Glutamatergic neuron (in vitro differentiated cells): ENCODE results near the gene NFATC2. TPM values are rescaled to one million over a fixed set of nuclear protein-coding genes. Genes with fewer than 3 reads are reported as not detected.

Experiments
- DNase-seq: peaks from one replicate; pipeline ENCODE4 v3.0.0; 2022
- H3K27ac Mint-ChIP-seq: one replicate; pipeline ENCODE4 v1.8.0; 2020; ENCODE audit warnings: mild to moderate bottlenecking, mixed read lengths, inconsistent platforms; ENCODE audit not compliant: unreplicated experiment
- H3K27me3 Mint-ChIP-seq: one replicate; pipeline ENCODE4 v1.8.0; 2020; ENCODE audit warnings: mild to moderate bottlenecking, moderate library complexity, mixed read lengths, inconsistent platforms; ENCODE audit not compliant: unreplicated experiment
- H3K36me3 Mint-ChIP-seq: one replicate; pipeline ENCODE4 v1.8.0; 2020; ENCODE audit warnings: mild to moderate bottlenecking, mixed read lengths, inconsistent platforms; ENCODE audit not compliant: unreplicated experiment
- H3K4me1 Mint-ChIP-seq: one replicate; pipeline ENCODE4 v1.8.0; 2020; ENCODE audit warnings: mild to moderate bottlenecking, low read depth, mixed read lengths, inconsistent platforms; ENCODE audit not compliant: unreplicated experiment
- H3K4me3 Mint-ChIP-seq: one replicate; pipeline ENCODE4 v1.8.0; 2020; ENCODE audit warnings: mild to moderate bottlenecking, mixed read lengths, inconsistent platforms; ENCODE audit not compliant: unreplicated experiment
- H3K9me3 Mint-ChIP-seq: one replicate; pipeline ENCODE4 v1.8.0; 2020; ENCODE audit warnings: mild to moderate bottlenecking, moderate library complexity, mixed read lengths, inconsistent platforms; ENCODE audit not compliant: unreplicated experiment
- total RNA-seq: library from RNA; stranded (reverse); fragmentation: NEBNext Ultra II Directional; extraction: Animal tissue kit (Norgen Biotek cat#: 25700); gene quantifications from one replicate; pipeline ENCODE4 v1.2.1, GENCODE V29; 2021; ENCODE audit not compliant: unreplicated experiment
- TF ChIP-seq, protein P1 (sequence below): fragments of 200-600 bp; sonication (generic); IDR thresholded peaks from one replicate; pipeline ENCODE4 v1.5.0; 2021; ENCODE audit not compliant: partially characterized antibody, unreplicated experiment

NFATC2 gene
- total RNA-seq, 1 donor from 2014 or later = not detected

DNA sequence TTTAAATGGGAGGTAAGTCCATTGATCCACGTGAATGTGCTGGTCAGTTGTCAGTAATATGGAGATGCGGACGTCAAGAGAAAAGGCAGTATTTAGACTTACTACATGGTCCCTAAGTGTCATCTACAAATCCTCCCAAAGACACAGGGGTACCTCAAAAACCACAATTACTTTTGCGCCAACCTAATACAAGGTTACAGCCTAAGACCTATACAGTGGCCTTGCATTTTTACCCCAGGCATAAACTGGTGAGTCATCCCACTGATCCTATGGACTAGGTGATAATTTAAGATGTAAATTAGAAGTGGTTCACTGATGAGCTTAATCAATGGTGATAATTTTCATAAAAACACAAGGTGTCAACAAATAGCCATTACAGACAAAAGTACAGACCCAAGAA lies 141.0 kb downstream of the NFATC2 start:
- Mint-ChIP-seq H3K4me3 (no peak overlapping the region), H3K36me3 (no peaks in the 10 kb centered on the region), H3K4me1 (peaks cover 18% of the 10 kb centered on the region), H3K9me3 (peaks cover 3% of the 10 kb centered on the region), H3K27ac (no peak overlapping the region), H3K27me3 (peaks cover 4% of the 10 kb centered on the region)
- DNase-seq = no peak
- TF ChIP-seq, protein P1, sequence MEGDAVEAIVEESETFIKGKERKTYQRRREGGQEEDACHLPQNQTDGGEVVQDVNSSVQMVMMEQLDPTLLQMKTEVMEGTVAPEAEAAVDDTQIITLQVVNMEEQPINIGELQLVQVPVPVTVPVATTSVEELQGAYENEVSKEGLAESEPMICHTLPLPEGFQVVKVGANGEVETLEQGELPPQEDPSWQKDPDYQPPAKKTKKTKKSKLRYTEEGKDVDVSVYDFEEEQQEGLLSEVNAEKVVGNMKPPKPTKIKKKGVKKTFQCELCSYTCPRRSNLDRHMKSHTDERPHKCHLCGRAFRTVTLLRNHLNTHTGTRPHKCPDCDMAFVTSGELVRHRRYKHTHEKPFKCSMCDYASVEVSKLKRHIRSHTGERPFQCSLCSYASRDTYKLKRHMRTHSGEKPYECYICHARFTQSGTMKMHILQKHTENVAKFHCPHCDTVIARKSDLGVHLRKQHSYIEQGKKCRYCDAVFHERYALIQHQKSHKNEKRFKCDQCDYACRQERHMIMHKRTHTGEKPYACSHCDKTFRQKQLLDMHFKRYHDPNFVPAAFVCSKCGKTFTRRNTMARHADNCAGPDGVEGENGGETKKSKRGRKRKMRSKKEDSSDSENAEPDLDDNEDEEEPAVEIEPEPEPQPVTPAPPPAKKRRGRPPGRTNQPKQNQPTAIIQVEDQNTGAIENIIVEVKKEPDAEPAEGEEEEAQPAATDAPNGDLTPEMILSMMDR = no peak

DNA sequence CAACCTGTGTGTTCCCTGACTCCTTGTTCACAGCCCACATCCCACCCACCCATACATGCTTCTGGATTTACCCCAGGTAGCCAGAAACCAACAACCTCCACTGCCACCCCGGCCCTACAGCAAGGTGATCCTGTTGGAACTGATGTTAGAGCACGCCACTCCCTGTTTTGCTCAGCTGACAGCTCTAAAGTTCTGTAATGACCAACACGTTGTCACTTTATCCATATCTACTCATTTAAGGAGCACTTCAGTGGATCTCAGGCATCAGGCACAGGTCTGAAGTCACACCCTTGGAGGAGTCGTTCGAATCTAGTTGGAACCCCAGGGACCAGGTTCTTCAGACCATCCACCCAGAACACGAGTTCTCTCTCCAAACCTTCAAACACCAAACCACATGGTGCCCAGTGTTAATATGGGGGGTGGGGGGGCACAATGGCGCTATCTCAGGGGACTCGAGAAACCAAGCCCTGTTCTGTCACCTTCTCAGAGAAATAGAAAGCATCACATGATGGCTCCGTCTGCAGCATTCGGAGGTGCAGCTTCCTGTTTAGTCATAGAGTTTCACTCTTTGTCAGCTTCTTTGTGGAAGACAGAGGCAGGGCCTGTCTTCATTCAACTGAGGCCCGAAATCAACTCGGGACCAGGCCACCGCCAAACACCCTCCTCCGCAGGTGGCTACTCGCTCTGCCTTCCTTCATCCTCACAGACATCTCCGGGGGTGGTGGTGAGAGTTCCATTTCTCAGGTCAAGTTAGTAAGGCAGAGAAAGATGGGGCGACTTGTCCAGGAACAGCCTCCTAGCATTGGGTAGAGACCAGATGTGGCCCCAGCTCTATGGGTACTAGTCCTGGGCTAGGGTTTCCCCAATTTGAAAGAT lies 142.2 kb downstream of the NFATC2 start:
- H3K36me3 Mint-ChIP-seq = no peaks in the 10 kb centered on the region
- H3K4me1 Mint-ChIP-seq = peaks cover 18% of the 10 kb centered on the region
- H3K27me3 Mint-ChIP-seq = peaks cover under 1% of the 10 kb centered on the region
- DNase-seq = no peak
- TF ChIP-seq, protein P1 = no peak
- H3K9me3 Mint-ChIP-seq = peaks cover 3% of the 10 kb centered on the region
- H3K4me3 Mint-ChIP-seq = no peak overlapping the region
- no peak overlapping the region for H3K27ac Mint-ChIP-seq

DNA sequence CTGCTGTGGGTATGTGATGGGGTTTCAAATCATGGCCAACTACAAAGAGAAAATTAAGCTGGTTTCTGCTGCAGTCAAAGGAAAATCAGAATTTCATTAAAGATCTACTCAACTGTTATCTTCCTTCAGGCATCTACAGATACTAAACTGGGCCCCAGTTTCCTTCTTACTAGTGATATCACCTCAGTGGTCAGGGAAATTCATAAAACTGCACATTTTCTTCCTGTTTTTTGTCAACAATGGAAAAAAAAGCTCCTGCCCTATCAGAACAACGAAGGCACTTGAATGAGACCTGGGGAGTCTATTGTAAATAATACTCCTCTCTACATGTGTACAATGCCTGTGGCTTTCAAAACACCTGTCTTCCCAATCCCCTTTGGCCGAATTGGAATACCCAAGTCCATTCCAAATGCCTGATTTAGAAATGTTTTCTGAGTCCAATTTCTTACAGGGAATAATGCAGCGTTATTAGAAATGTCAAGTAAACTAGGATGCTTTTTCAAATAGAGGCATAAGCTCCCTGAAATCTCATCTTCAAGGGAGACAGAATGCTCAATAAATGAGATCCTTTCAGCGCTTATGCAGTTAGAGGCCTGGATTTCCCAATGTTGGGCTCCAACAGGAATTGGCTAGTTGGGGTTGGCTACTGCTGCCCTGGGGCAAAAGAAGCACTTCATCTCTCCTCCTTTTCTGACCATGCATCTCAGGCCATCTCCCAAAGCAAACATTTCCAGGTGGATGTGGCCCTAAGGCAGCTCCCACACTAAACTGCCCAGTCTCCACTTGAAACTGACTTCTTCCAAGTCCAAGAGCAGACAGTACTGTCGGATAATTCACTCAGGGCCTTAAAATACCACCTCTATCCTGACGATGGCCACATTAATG lies 143.3 kb downstream of the NFATC2 start:
- TF ChIP-seq, protein P1 = no peak
- Mint-ChIP-seq H3K27me3 (peaks cover 2% of the 10 kb centered on the region), H3K4me3 (no peak overlapping the region), H3K27ac (no peak overlapping the region), H3K4me1 (peaks cover 18% of the 10 kb centered on the region), H3K9me3 (no peaks in the 10 kb centered on the region), H3K36me3 (no peaks in the 10 kb centered on the region)
- DNase-seq = no peak

DNA sequence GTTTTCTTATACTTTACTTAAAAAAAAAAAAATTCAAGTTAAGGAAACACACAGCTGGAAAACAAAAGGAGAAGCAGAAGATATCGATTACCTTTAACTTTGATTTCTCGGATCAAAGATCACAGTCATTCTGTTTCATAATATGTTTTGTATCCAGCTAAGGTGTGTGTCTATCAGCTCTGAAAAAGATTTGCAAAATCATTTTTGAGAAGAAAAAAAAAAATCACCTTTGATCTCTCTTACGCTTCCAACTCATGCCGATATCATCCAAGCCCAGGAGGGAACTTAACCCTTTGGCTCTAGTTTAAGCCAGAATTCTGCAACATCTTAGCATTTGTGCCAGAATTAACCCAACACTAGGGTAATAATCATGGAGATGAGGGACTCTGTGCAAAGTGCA lies 144.0 kb downstream of the NFATC2 start:
- peaks cover 18% of the 10 kb centered on the region for H3K4me1 Mint-ChIP-seq
- peaks cover 2% of the 10 kb centered on the region for H3K27me3 Mint-ChIP-seq
- H3K27ac Mint-ChIP-seq = no peak overlapping the region
- DNase-seq = no peak
- H3K36me3 Mint-ChIP-seq = no peaks in the 10 kb centered on the region
- no peak overlapping the region for H3K4me3 Mint-ChIP-seq
- TF ChIP-seq, protein P1 = no peak
- H3K9me3 Mint-ChIP-seq = no peaks in the 10 kb centered on the region
